ENCODE data around the gene KREMEN2. TPM values are rescaled to one million over a fixed set of nuclear protein-coding genes. Genes with fewer than 3 reads are reported as not detected.

KREMEN2 gene
- total and polyA plus RNA-seq, 9 of the 15 experiments (the other 6 are each of a cell fraction or from before 2014, with no cell fraction given) = 0.04 to 7.7 (median 1.5) TPM; not detected in 1

GRCh38 chr16:3012246-3012645 lies 48.2 kb downstream of the KREMEN2 start:
- in situ Hi-C loops (cut with MboI) (no loop called here), intact Hi-C loops (cut with micrococcal nuclease) (no loop called here)
- H2AFZ ChIP-seq (ENCODE audit: low read depth, low read length) = no peak overlapping the region
- no peak overlapping the region for H3K27ac ChIP-seq (ENCODE audit: extremely low read depth, low read depth, low read length)
- CTCF ChIA-PET (ENCODE audit: low intra/inter-chr PET ratio) = no interaction called here
- no peak for FAIRE-seq
- H3K9me3 ChIP-seq (replicated peaks; ENCODE audit: control insufficient read depth, insufficient read depth, low read depth, low read length) = no peaks in the 10 kb centered on the region
- WGBS (ENCODE audit: insufficient coverage, low coverage, missing lambda C conversion rate) = 45% methylated on average over 17 of the region's 19 CpGs
- no peak for DNase-seq (ENCODE audit: extremely low read depth in 1 of 4, low spot score in 3 of 4)
- H4K20me1 ChIP-seq (replicated peaks; ENCODE audit: control insufficient read depth, insufficient read depth, low read length) = no peaks in the 10 kb centered on the region
- H3K9ac ChIP-seq (ENCODE audit: insufficient read depth in 1 of 2, low read depth in 2 of 2, low read length in 2 of 2) = no peak overlapping the region; a peak in 1 of 4 replicates
- H3K9me1 ChIP-seq (ENCODE audit: control insufficient read depth, insufficient read depth, low read length) = peaks cover 3% of the 10 kb centered on the region
- no TSS peak for BruUV-seq (replicated peaks)
- ATAC-seq = no peak
- H3K36me3 ChIP-seq (ENCODE audit: control insufficient read depth, insufficient read depth, low read length) = no peaks in the 10 kb centered on the region
- no peak overlapping the region for H3K4me2 ChIP-seq (ENCODE audit: insufficient read depth, low read length)
- peaks cover 4% of the 10 kb centered on the region; the same call in 1 of the 3 replicates for H3K79me2 ChIP-seq (ENCODE audit: control insufficient read depth, insufficient read depth, low read length)
- TF ChIP-seq ZBTB7A (IDR thresholded peaks at IDR 0.05; ENCODE audit: borderline replicate concordance, control insufficient read depth, low read depth, low read length) = 0 out of 2 replicates have a peak, but pooled peaks have one; percentile 29
- no peak for TF ChIP-seq ELK1 (CRISPR knock-in tag; IDR thresholded peaks at IDR 0.05)
- H3K4me1 ChIP-seq (replicated peaks in 1 of 2; ENCODE audit: control insufficient read depth in 2 of 2, insufficient read depth in 2 of 2, low read length in 2 of 2) = peaks cover 34 to 82% of the 10 kb centered on the region in 2 experiments
- POLR2A ChIA-PET = no interaction called here
- no peaks in the 10 kb centered on the region for H3K27me3 ChIP-seq (ENCODE audit: control insufficient read depth in 2 of 2, insufficient read depth in 2 of 2, low read length in 2 of 2)
- no peak overlapping the region for H3K4me3 ChIP-seq

GRCh38 chr16:3012828-3013420 lies 48.8 kb downstream of the KREMEN2 start, which contains the start of gene CLDN9:
Gene CLDN9 (plus strand): TSS chr16:3012923. CDS start chr16:3013363, 440 bp downstream.
- Histone ChIP-seq H3K36me3 (ENCODE audit: control insufficient read depth, insufficient read depth, low read length) (no peaks in the 10 kb centered on the region), H3K27ac (ENCODE audit: extremely low read depth, low read depth, low read length) (no peak within 1 kb of the TSS), H2AFZ (ENCODE audit: low read depth, low read length) (no peak within 1 kb of the TSS), H3K9me1 (ENCODE audit: control insufficient read depth, insufficient read depth, low read length) (peaks cover 3% of the 10 kb centered on the region), H3K4me2 (ENCODE audit: insufficient read depth, low read length) (no peak within 1 kb of the TSS), H4K20me1 (replicated peaks; ENCODE audit: control insufficient read depth, insufficient read depth, low read length) (no peaks in the 10 kb centered on the region), H3K4me1 (replicated peaks in 1 of 2; ENCODE audit: control insufficient read depth in 2 of 2, insufficient read depth in 2 of 2, low read length in 2 of 2) (peaks cover 29 to 82% of the 10 kb centered on the region in 2 experiments), H3K4me3 (no peak within 1 kb of the TSS), H3K79me2 (ENCODE audit: control insufficient read depth, insufficient read depth, low read length) (no peaks in the 10 kb centered on the region), H3K9me3 (replicated peaks; ENCODE audit: control insufficient read depth, insufficient read depth, low read depth, low read length) (no peaks in the 10 kb centered on the region), H3K9ac (ENCODE audit: insufficient read depth in 1 of 2, low read depth in 2 of 2, low read length in 2 of 2) (peak within 1 kb of the TSS in 1 of 2 experiments; percentile 67; a peak in 2 of 4 replicates), H3K27me3 (ENCODE audit: control insufficient read depth in 2 of 2, insufficient read depth in 2 of 2, low read length in 2 of 2) (no peaks in the 10 kb centered on the region)
- 60% methylated on average over 24 of the region's 27 CpGs for WGBS (ENCODE audit: insufficient coverage, low coverage, missing lambda C conversion rate)
- ChIA-PET CTCF (ENCODE audit: low intra/inter-chr PET ratio) (no interaction called here), POLR2A (no interaction called here)
- DNase-seq (ENCODE audit: extremely low read depth in 1 of 4, low spot score in 3 of 4) (peak in 1 of 4 experiments; percentile 45), ATAC-seq (peak; percentile 11; the same call in 1 of the 3 replicates), FAIRE-seq (no peak)
- BruUV-seq (replicated peaks) = no TSS peak
- in situ Hi-C loops (cut with MboI) = no loop called here
- intact Hi-C loops (cut with micrococcal nuclease) = no loop called here
- peak; percentile 7; the same call in 1 of the 2 replicates for TF ChIP-seq POLR2G (IDR thresholded peaks at IDR 0.05; ENCODE audit: low read depth, low read length)
- TF ChIP-seq RREB1 (CRISPR knock-in tag; IDR thresholded peaks at IDR 0.05) = no peak
- 0 out of 2 replicates have a peak, but pooled peaks have one; percentile 18 for TF ChIP-seq EGR1 (conservative IDR thresholded peaks at IDR 0.05)
- no peak for TF ChIP-seq MXD1 (CRISPR knock-in tag; IDR thresholded peaks at IDR 0.05; ENCODE audit: borderline replicate concordance, poor library complexity, severe bottlenecking)

All from K562 (cell line).